Activated CD4-positive, alpha-beta T cell treated with anti-CD3 and anti-CD28 coated beads, Interleukin-2, amount 50 U/mL, for 24 hours (primary cell): ENCODE measurements around the gene TBL1XR1.

Experiments
- DNase-seq, 2 donors: peaks; one replicate each; pipeline ENCODE4 v3.0.0-alpha.2; 2020; ENCODE audit warnings: low read depth in 1 of 2, low spot score in 1 of 2

Gene TBL1XR1

GRCh38 chr3:177197041-177197726, at the start of gene TBL1XR1:
TSS of gene TBL1XR1 (minus strand) at chr3:177197482. CDS start at chr3:177064977, 132,505 bp downstream.
- DNase-seq, result peak; percentile 66 to 78

DNA sequence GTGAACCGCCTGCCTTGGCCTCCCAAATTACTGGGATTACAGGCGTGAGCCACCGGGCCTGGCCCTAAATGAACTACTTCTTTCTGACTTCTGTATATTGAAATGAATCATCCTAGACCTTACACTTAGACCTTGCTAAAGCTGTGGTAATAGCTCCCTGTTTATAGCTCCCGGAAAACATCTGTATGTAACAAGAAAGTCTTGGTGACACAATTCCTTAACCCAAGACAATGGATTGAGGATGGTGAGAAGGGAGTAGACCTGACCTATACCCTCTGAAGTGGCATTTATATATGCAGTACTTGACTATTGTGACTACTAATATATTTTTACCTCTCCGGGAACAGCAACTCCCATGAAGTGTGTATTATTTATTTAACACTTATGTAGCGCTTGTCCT, 48.0 kb upstream of the TBL1XR1 start:
- DNase-seq, result no peak

DNA sequence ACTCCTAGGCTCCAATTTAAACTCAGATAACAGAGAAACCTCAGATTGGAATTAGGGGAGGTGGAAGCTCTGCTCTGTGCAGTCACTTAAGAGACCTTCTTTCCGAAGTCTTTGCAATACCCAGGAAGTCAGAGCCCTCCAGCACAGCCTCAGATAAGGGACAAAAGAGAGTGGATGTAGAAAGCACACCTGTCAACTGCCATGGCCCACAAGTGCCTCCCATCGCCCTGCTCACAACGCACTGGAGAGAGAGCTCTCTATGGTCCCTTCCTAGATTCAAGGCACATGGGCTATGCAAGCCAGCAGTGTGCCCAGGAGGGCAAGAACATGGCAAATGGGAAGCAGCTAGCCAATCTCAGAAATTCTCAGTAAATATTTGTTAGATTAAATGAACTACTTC, 47.3 kb upstream of the TBL1XR1 start:
- DNase-seq, result no peak

DNA sequence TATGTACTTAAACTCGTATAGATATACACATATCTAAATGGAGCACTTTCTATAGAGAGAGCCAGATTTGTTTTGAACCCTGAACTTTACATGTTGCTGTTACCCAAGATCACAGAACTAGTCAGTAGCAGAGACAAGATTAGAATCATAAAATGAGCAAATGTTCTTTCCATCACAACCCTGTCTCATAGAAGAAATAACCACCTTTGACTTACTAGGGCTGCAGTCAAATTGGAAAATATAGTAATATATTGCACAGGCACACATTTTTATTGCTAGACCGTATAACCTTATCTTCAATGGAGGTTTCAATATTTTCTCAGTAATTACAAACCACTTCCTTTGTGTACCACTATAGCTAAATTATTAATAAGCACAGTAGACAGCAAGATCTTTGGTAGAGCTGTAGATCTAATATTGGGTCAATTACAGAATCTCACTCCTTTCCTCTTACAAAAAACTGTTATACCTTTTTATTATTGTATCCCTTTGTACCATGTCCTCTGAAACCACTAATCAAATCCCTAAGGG, 41.5 kb upstream of the TBL1XR1 start:
- DNase-seq, result no peak

GRCh38 chr3:177237206-177237605, 39.9 kb upstream of the TBL1XR1 start:
- DNase-seq, result no peak

- DNase-seq, result no peak
Observed at GRCh38 chr3:177236704-177237103, 39.4 kb upstream of the TBL1XR1 start.

DNA sequence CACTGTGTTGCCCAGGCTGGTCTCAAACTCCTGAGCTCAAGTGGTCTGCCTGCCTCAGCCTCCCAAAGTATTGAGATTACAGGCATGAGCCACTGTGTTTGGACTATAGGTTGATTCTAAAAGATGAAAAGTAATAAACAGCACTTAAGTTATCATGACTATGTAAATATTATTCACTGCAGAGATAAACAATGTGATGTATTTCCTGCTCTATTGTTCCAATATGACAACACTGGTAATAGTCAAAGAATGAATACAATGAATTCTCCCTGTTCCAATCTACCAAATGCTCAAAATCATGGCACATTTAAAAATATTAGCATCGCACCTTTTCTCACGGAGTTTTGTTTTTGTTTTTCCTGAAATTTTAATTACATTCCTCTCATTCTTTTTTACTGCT, 36.8 kb upstream of the TBL1XR1 start:
- no peak for DNase-seq

GRCh38 chr3:177231242-177231641, 34.0 kb upstream of the TBL1XR1 start:
- no peak for DNase-seq

DNA sequence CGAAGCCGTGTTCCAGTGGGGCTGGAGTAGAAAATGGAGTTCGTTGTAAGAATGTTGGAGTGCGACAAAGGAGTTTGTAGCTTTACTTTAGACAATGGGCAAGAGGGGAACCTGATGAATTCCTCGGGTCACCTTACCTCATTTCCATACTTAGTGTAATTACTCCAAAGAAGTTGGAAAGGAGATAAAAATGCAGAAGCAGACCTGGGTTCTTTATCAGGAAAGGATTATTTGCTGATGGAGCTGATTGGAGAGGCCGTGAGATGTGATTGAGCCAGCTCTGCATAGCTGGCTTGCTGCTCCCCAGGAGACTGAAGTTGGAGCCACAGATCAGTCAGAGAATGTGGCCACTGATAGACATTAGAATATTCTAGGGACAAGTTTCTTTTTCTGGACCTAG, 33.4 kb upstream of the TBL1XR1 start:
- no peak for DNase-seq

DNA sequence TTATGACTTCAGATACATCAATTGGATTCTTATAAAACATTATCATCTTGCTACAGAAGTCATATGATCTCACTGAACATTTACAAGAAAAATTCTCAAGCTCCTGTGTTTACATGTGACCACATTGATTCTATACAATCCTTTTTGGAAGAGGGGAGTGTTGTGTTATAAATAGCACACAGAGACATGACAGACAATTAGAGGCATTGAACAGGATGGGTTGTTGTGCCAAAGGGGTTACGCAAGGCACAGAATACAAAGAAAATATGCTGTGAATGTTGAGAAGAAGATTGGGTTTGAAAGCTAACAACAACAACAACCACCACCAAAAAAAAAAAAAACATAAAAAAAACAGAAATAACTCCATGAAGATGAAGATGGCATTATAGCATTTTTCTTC, 32.5 kb upstream of the TBL1XR1 start:
- DNase-seq, result no peak

- DNase-seq, result no peak
Observed at GRCh38 chr3:177228601-177229190, 31.4 kb upstream of the TBL1XR1 start.

GRCh38 chr3:177224414-177224813, 27.1 kb upstream of the TBL1XR1 start:
- DNase-seq, result no peak

- DNase-seq, result no peak
Observed at GRCh38 chr3:177221744-177222143, 24.5 kb upstream of the TBL1XR1 start.

GRCh38 chr3:177220136-177220974, 23.1 kb upstream of the TBL1XR1 start:
- DNase-seq, result no peak

DNA sequence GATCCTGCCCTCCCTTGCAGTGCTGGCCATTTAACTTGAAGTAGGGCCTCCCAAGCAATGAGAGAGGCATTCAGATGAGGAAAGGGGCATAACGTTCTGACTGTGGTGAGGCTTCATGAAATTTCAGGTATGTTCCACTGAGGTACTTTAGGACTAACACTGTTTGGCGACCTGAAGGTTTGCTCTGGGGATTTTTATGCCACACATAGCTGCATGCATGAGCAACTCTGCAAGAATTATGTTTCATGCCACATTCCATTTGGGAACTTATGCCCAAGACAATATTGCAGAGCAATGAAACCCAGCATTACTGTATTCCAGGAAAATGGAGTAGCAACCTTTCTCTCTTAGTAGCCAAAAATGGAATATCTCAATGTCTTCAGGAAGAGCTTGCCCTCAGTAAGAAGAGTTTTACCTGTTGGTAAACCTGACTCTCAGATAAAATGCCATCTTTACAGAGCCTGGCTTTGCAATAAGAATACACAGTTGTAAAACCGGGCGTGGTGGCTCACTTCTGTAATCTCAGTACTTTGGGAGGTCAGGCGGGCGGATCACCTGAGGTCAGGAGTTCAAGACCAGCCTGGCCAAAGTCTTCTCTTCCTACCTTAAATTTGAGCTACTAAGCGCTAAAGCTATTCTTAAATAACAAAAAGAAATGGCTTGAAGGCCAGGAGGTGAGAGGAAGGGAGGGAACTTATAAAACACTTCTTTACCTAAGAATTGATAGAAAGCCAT, 16.7 kb upstream of the TBL1XR1 start:
- no peak for DNase-seq

- no peak for DNase-seq
Observed at GRCh38 chr3:177212756-177213155, 15.5 kb upstream of the TBL1XR1 start.

DNA sequence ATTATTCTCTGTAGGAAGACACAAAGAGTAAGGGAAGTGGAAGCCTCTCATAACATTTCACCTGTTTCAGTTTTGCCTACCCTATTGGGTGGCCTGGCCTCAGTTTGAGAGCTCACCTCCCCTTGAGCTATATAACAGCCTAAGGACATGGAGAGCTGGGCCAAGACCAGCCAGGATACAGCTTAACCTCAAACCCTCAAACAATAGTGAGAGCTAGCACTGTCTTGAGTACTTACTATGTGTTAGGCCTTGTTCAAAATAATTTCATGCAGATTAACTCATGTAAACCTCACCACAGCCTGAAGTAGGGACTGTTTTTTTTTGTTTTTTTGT, 15.0 kb upstream of the TBL1XR1 start:
- DNase-seq, result no peak

- no peak for DNase-seq
Observed at GRCh38 chr3:177211503-177212277, 14.4 kb upstream of the TBL1XR1 start.

GRCh38 chr3:177210744-177211502, 13.6 kb upstream of the TBL1XR1 start:
- no peak for DNase-seq

- no peak for DNase-seq
Observed at GRCh38 chr3:177209509-177209908, 12.2 kb upstream of the TBL1XR1 start.
